Measurements from ENCODE around the gene C9. TPM values are rescaled to one million over a fixed set of nuclear protein-coding genes. Genes with fewer than 3 reads are reported as not detected.

Gene C9
- total and polyA plus RNA-seq, 2 experiments from 2014 or later: not detected

- no peaks in the 10 kb centered on the region for H3K27me3 ChIP-seq (ENCODE audit: insufficient read depth)
- no peaks in the 10 kb centered on the region for H3F3A ChIP-seq (replicated peaks; ENCODE audit: low read depth)
- TF ChIP-seq EZH2 (IDR thresholded peaks at IDR 0.05; ENCODE audit: low read depth, unreplicated experiment) (no peak), ZNF331 (CRISPR knock-in tag; IDR thresholded peaks at IDR 0.05; ENCODE audit: low read depth) (no peak), REST (IDR thresholded peaks at IDR 0.05; ENCODE audit: unreplicated experiment) (no peak), ETS1 (IDR thresholded peaks at IDR 0.05) (no peak), ZNF114 (CRISPR knock-in tag; IDR thresholded peaks at IDR 0.05) (no peak), STAT1 (IDR thresholded peaks at IDR 0.05; ENCODE audit: unreplicated experiment) (no peak)
- H2AFZ ChIP-seq: no peak overlapping the region
- no peaks in the 10 kb centered on the region for H3K36me3 ChIP-seq (ENCODE audit: insufficient read depth)
- Mint-ChIP-seq H3K36me3 (ENCODE audit: low read depth) (no peaks in the 10 kb centered on the region), H3K4me3 (no peak overlapping the region), H3K27me3 (ENCODE audit: insufficient read depth, low read depth, poor library complexity) (peaks cover 2% of the 10 kb centered on the region), H3K9me3 (no peaks in the 10 kb centered on the region), H3K4me1 (peaks cover 16% of the 10 kb centered on the region), H3K27ac (no peak overlapping the region)
- H3K9me2 ChIP-seq (ENCODE audit: insufficient read depth): 0 out of 2 replicates have a peak, but pooled peaks cover 1% of the 10 kb centered on the region
- peaks cover 6% of the 10 kb centered on the region; the same call in 1 of the 2 replicates for H3K4me1 ChIP-seq (ENCODE audit: insufficient read depth)
- no peak overlapping the region for H3K4me2 ChIP-seq
- DNase-seq (ENCODE audit: low spot score) (no peak), ATAC-seq (no peak)
- no peak overlapping the region for H3K4me3 ChIP-seq
- H3K79me2 ChIP-seq (replicated peaks; ENCODE audit: insufficient read depth): no peaks in the 10 kb centered on the region
- no peaks in the 10 kb centered on the region for H4K20me1 ChIP-seq (replicated peaks; ENCODE audit: insufficient read depth)
- H3K27ac ChIP-seq (ENCODE audit: low read depth): no peak overlapping the region
Measured at GRCh38 chr5:39370555-39371366, 6.5 kb upstream of the C9 start.

- TF ChIP-seq EZH2 (IDR thresholded peaks at IDR 0.05; ENCODE audit: low read depth, unreplicated experiment) (no peak), STAT1 (IDR thresholded peaks at IDR 0.05; ENCODE audit: unreplicated experiment) (no peak)
- Histone ChIP-seq H3F3A (replicated peaks; ENCODE audit: low read depth) (no peaks in the 10 kb centered on the region), H3K27ac (ENCODE audit: low read depth) (no peak overlapping the region), H4K20me1 (replicated peaks; ENCODE audit: insufficient read depth) (no peaks in the 10 kb centered on the region), H3K9me2 (ENCODE audit: insufficient read depth) (0 out of 2 replicates have a peak, but pooled peaks cover 3% of the 10 kb centered on the region), H3K27me3 (ENCODE audit: insufficient read depth) (no peaks in the 10 kb centered on the region), H3K79me2 (replicated peaks; ENCODE audit: insufficient read depth) (no peaks in the 10 kb centered on the region), H3K4me3 (no peak overlapping the region), H3K36me3 (ENCODE audit: insufficient read depth) (no peaks in the 10 kb centered on the region), H3K4me2 (peak overlapping the region; percentile 45; the same call in 1 of the 2 replicates), H2AFZ (no peak overlapping the region), H3K4me1 (ENCODE audit: insufficient read depth) (peaks cover 6% of the 10 kb centered on the region; the same call in 1 of the 2 replicates)
- H3K9me3 Mint-ChIP-seq: no peaks in the 10 kb centered on the region
- ATAC-seq (no peak), DNase-seq (ENCODE audit: low spot score) (no peak)
- H3K36me3 Mint-ChIP-seq (ENCODE audit: low read depth): no peaks in the 10 kb centered on the region
- H3K4me3 Mint-ChIP-seq: no peak overlapping the region
- H3K4me1 Mint-ChIP-seq: peaks cover 18% of the 10 kb centered on the region
- peaks cover 2% of the 10 kb centered on the region for H3K27me3 Mint-ChIP-seq (ENCODE audit: insufficient read depth, low read depth, poor library complexity)
- no peak overlapping the region for H3K27ac Mint-ChIP-seq
Measured at GRCh38 chr5:39369123-39369815, 5.0 kb upstream of the C9 start.

Data from GM23338 (cell line).